Activated CD4-positive, alpha-beta T cell treated with anti-CD3 and anti-CD28 coated beads for 48 hours (primary cell): ENCODE data around the gene KCNAB1.

Source experiments
- DNase-seq: peaks from one replicate; pipeline ENCODE4 v3.0.0-alpha.2; 2020

The KCNAB1 gene

DNA sequence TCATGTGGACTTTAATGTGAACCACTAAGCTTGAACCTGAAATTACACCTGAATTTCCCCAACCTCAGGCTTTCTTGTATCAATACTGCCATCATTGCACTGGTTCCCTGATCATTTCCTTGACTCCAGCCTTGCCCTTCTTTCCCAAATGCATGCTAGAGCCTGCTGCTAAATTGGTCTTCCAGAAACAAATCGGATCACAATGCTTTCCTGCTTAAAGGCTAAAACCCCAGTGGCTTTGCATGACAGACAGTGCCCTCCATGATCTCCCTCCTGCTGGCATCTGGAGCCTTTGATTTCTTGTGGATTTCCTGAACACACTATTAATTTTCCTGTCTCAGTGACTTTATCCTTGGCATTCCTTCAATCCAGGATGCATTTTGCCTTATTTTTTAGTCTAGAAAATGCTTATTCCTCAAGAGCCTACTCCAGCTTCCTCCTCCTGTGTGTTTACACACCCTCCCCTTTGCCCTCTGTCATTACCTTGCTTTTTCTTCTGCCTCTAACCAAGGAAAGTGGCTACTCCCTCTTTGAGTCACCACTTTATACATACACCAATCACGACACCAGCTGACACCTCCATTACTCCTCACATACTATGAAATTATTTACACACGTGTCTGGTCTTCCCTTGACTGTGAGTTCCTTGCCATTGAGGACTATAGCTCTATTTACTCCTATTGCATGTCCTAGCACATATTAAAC, 214.6 kb downstream of the KCNAB1 start:
- no peak for DNase-seq

DNA sequence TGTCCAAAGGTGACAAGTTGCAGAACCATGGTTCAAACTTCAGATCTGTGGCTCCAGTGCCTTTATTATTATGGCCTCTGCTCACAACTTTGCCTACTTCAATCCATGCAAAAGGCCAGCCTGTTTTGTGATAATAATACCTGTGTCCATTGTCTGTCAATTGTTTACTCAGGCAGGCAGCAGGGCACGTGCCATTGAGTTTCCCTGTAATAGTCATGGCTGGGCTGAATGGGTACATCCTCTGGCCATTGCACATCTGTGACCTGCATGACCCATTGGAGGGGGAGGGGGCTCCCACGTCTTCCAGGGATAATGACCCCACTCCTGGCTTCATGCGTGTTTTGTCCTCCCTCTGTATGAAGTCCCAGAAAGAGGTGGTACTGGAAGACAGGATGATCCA, 219.1 kb downstream of the KCNAB1 start:
- DNase-seq = no peak

DNA sequence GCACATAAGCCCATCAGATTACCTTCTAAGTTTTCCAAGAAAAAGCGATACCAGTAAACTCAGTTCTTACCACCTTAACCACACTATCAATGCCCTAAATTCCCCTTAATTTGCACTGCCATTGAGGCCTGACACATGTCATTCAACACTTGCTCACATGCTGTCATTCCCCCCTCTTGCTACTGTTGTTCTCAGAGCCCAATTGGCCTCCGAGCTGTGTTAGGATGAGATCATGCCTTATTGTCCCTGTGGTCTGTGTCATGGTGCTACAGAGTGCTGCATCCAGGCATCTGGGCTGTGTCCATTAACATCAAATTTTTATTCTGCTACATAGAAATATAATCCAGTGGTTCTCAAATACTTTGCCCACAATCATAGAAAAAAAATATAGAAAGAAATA, 221.0 kb downstream of the KCNAB1 start:
- no peak for DNase-seq

DNA sequence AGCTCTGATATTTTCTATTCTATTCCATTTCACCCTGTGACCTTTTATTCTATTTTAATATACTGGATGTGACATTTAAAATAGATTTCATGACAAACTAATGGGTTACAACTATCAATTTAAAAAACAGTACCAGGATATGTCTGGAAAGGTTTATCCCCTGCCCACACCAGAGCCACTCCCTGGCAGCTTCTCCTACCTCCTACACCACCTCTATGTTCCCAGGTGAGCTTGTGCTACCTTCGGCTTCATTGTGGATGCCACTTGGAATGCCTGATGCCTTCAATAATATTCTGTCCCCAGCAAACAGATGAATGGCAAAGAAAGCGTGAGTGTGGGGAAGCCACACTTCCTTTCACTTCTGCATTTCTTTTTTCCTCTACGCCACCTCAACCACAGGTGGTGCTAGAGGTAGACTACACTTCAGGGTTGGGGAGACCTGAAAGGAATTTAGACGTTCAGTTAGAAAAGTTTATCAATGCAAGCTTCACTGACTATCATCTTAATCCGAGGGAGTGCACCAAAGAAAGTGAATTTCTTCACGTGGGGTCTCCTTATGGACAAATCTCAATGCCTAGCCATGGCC, 221.5 kb downstream of the KCNAB1 start:
- no peak for DNase-seq

DNA sequence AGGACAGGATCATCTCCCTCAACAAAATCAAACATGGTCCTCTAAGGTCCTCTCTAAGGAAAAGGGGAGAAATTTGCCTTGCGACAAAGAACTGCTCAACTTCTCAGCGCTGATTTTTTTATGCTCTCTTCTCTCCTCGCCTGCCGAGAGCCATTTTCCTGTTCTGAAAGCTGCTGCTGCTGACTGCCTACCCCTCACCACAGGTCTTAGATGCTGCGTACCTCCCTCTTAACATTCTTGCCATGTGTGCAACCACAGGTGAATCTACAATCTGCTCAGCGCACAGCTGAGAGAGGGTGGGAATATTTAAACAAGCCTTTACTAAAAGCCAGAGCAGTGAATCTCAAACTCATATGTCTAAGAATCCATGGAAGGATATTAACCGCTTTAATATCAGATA, 223.8 kb downstream of the KCNAB1 start:
- DNase-seq = no peak

DNA sequence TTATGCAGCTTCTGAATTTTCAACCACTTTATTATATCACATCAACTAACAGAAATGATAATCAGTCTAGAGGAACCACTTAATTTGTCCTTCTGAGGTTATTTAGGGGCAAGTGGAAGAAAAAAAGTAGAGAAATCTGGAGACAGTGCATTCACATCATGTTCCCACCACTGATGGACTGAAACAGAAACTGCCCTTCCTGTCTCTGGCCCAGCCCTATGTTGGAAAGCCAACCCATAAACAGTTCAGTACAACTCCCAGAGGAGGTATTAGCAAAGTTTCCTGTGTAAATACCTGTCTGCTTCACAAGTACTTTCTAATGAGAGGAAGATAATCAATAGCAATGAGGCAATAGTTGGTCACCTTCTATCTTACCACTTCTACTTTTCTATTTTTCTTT, 228.7 kb downstream of the KCNAB1 start:
- no peak for DNase-seq

DNA sequence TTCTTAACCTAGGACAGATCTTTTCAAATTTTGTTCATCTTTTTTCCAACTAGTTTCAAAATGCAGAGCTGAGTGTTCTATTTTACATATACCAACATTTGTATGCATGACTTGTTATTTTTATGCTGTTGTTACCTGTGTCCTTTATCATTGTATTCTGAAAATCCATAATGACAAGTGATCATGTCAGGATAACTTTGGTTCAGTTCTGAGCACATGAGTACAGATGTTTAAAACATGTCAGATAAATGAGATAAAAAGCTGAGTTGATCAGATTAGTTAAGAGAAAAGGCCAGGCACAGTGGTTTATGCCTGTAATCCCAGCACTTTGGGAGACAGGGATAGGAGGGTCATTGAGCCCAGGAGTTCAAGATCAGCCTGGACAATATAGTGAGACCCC, 229.6 kb downstream of the KCNAB1 start:
- no peak for DNase-seq

DNA sequence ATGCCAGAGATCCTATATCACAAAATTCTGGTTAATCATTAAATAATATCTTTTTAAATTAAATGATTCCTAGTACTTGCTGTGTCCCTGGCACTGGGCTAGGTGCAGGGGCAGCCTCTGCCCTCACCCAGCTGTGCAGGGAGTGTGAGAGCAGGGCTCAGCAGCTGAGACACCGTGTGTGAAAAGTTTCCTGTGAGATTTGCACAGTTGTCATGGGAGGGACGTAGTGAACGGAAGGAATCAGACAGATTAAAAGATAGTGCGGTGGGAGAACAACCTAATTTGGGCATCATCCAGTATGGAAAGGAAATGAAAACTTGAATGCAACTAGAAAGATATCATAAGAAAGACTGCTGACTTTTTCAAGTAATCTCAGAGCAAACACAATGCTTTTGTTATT, 230.4 kb downstream of the KCNAB1 start:
- DNase-seq = no peak

DNA sequence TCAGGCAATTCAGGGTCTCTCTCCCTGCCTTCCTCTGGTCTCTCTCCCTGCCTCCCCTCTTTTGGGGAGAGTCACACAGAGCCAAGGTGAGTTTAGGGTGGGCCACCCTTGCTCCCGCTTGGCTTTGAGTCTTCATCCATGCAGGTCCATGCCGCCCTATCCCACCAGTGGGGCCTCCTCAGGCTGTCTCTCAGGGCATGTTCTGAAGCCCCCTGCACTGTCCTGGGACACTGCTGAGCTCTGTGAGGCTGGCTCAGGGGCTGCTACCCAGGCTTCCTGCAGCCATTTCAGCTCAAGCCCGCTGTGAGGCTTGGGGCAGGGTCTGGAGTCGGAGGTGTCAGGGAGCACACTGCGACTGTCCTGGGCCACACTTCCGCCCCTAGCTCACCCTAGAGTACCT, 231.4 kb downstream of the KCNAB1 start:
- DNase-seq = no peak

DNA sequence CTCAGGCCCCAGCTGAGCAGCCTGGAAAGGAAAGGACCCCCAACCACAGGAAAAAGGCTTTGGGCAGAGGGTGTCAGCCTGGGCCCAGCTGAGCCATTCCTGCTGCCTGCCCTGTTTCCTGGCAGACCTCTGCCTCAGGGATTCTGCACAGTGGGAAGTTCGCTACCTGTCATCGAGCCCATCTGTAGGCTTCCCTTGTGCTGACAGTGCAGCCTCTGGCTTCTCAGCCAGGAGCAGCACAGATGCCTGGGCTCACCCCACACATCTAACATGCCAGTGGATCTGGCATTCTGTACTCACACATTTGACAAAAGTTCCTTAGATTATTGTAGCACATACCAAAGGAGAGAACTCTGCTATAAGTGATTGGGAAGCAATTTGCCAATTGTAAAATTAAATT, 232.3 kb downstream of the KCNAB1 start:
- DNase-seq = no peak

DNA sequence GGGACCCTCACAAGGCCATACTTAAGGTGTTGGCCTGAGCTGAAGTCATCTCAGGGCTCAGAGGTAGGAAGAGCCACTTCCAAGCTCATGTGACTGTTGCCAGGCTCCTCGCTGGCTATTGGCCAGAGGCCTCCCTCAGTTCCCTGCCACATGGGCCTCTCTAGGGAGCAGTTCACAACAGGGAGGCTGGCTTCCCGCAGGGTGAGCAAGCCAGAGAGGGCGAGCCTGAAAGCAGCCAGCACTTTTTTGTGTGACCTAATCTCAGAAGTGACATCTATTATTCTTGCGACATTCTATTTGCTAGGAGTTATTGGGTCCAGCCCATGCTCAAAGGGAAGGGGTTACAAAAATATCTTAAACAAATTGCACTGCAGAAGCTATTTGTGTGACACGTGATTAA, 233.2 kb downstream of the KCNAB1 start:
- no peak for DNase-seq

DNA sequence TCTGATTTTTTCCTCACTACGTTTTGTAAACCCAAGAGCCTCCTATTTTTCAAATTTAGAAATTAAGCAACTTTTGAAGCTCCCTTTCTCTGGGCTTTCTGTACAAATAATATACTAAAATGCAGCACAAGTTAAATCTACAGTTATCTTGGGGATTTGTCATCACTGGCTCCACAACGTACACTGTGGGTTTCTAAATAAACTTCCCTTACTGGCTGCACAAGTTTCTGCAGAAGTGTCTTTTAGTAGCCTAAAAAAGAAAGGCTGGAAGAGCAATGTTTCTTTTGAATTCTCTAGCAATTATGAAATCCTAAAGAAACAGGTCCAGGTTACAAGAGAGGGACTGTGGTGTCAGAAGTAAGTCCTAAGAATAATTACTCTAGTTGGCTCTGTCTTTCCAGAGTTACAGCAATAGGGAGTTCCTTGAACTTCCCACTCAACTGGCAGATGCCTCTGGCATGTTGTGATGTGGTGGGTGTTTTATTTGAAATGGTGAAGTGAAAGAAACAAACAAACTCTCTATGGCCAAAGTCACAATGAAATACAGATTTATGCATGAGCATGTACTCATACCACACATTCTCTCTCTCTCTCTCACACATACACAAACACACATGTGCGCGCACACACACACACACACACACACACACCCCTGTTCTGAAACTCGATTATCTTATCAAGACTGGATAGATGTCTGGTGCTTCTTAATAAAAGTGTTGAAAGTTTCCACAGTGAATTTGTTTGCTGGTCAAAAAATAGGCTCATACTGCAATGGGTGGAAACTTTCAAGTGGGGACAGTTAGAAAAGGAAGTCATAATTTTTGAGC, 236.4 kb downstream of the KCNAB1 start:
- no peak for DNase-seq

DNA sequence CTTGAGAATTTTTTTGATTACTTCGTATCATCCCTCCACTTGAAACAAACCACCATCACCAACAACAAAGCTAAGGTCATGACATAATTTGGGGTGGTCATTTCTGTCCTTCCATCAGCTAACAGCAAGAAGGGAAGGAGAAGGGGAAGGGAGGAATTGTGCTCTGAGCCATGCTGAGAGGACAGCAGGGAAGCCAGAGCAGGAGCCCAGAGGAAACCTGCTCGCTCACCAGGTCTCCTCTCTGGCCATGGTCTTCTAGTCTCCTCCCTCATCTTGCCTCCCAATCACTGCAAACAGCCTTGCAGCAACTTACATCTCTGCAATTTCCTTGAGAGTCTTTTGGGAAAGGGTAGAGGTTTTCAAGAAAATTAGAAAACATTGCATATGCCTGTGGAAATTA, 237.9 kb downstream of the KCNAB1 start:
- no peak for DNase-seq

DNA sequence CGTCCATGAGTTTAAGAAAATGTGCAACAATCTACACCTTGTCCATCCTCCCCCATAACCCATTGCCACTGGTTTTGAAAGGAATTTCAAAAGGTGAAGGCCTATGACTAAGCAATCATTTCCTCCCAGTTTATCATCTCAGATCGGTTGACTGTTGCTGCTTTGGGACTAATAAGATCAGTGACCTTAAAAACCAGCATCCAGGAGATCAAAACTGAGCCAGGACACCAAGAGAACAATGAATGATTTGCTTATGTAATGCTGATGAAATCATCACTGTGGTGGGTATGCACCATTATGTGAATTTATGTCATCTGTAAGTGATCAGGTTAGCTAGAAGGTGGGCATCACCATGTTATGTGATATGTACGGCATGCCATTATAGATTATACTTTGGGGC, 239.0 kb downstream of the KCNAB1 start:
- no peak for DNase-seq

DNA sequence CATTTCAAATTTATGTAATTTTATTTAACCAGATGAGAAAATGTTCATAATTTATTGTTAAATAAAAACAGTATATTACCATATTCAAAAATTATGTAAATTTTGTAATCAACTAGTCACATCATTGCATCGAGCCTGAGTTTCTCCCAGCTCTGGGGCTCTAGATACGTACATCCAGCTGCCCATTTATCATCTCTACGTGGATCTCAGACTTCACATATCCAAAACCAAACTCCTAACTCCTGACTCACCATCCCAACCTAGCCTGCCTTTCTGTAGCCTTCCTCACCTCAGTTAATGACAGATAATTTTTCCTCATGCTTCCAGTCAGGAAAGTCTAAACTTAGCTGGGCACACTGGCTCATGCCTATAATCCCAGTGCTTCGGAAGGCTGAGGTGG, 239.7 kb downstream of the KCNAB1 start:
- DNase-seq = no peak

DNA sequence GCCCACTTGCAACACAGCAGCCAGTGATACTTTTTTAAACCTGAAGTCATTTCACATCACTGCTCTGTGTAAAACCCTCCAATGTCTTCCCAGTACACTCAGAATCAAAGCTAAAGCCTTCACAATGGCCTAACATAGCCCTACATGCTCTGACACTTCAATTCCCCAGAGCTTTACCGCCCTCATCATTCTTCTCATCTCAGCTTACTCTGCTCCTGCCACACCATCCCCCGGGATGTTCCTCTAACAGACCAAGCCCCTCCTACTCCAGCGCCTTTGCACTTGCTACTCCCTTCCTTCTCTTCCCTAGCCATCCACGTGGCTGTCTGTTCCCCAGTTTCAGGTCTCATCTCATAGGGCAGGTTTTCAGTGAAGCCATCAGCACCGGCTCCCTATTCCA, 240.6 kb downstream of the KCNAB1 start:
- DNase-seq = no peak

DNA sequence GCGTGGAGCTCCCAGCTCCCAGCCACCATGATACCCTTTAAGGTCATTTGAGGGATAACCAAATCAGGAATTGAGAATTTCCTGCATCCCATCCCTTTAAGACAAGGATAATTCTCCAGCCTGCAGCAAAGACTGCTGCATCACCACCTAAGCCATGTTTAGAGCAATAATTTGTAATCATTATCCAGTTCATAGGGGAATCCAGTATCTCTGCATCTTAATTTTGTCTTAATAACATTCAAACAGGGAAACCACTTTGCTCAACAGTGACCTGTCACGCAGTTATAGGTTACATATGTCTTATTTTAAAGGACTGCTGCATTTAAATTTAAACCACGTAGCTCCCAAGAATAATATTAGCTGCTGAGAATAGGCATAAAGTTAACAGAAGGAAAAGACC, 246.2 kb downstream of the KCNAB1 start:
- no peak for DNase-seq

DNA sequence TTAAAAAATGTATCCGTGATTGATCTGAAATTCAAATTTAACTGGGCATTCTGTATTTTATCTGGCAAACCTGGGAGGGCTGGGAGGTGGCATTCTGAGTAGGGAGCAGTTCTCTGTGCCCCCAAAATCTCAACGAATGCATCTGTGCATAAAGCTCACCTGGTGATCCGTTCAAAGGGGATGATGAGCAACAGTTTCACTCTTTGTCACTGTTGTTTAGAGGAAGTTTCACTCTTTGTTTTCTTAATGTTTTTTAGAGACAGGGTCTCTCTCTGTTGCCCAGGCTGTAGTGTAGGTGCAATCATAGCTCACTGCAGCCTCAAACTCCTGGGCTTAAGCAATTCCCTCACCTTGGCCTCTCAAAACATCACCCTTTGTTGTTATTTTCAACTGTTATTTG, 247.8 kb downstream of the KCNAB1 start:
- no peak for DNase-seq

DNA sequence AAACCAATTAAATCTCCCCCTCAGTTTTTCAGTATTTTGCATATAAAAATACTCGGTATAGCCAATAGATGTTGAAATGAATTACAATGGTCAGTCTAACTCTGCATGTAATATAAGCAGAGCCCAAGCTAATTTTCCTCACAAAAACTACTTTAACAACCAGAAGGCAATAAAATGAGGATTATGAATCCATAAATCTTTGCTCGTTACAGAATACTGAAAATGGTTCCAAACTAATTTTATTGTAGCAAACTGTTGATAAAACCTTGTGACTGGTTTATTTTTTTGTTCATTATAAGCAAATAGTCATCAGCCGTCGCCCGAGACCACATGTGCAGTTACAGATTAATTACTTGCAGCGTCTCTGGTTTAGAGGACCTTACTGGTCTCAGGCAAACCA, 251.3 kb downstream of the KCNAB1 start:
- no peak for DNase-seq

DNA sequence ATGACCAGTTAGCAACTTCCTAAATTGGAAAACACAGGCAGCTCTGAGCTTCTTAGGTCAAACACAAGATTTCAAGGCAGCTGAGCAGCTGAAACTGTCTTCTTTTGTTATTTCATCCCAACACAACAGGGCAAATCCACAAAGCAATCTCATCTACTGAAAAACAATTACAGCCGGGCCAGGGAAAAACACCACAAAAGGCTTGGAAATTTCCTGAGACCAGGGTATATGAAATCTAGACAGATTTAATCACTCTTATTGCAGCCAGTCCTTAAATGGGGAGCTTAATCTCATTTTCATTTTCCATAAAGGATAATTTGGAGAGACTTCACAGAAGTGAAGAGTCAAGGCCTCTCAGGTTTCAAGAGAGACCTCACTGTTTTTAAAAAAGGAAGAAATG, 252.7 kb downstream of the KCNAB1 start:
- no peak for DNase-seq

DNA sequence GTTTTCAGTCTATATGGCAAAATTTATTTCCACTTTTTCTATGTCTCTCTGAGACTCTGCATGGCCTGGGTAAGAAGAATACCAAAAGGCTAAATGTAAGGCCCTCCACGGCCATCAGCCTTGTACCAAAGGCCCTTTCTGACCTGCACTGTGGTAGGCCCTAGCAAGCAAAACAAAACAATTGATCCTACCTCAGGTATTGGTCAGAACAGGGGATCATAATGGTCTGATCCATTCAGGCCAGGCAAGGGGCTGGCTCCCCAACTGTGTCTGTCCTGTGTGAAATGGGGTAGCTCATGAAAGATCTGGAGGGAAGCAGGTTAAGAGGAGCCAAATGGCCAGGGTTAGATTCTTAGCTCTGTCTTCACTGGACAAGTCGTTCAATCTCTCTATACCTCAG, 253.3 kb downstream of the KCNAB1 start:
- no peak for DNase-seq

DNA sequence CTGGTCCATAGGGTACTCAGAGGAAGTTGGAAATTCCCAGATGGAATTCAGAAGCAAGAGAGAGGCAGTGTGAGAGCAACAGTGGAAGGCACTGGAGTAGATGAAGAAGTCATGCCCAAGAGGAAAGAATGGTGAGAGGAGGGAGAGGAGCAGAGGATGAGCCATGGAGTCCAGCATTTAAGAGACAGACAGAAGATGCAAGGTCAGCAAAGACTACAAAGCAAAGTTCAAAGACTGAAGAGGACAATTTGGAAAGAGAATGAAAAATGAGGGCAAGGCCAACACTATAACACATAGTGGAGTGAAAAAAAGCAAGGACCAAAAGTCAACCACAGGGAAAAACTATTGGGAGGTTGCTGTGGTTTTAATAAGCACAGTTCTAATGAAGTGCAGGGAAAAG, 255.8 kb downstream of the KCNAB1 start:
- DNase-seq = no peak

DNA sequence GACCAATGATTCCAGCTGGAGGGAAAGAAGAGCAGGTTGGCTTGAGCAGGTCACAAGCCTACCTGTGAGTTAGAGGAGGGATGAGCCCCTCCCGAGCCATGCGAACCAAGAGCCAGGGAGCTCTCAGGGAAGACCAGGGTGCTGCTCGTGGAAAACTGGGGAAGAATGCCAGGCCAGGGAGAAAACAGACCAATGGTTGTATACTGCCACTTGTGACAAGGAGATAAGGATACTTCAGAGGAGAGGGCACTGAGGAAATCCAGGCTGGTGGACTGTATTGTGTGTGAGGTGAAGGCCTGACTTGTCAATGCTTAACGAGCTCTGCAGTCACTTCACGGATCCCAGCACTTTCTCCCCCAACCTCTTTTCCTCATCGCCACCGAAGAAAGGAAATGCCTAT, 256.9 kb downstream of the KCNAB1 start:
- no peak for DNase-seq

DNA sequence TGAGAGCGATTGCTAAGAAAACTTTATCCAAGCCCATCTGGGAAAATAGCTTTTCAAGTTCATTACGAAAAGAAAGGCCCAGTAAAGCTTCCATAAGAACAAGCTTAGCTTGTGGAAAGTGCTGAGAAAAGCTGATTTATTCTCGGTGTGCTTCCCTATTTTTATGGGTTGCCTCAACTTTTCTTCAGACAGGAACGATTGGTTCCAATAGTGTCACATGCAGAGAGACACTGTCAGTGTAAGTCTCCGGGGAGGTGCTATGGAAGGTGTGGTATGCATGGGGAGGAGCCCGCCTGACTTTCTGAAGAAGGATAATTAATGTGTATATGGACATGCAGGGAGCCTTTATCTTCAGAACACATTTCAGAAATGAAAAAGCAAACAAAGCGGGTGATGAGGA, 257.3 kb downstream of the KCNAB1 start:
- DNase-seq = no peak
